Measurements from ENCODE around the gene CAPZB.

CAPZB gene

GRCh38 chr1:19528438-19528837 is 43.1 kb upstream of the CAPZB start:
- no peak for TF ChIP-seq FOXP2 (optimal IDR thresholded peaks at IDR 0.05; ENCODE audit: borderline replicate concordance, extremely low read depth, extremely low read length, insufficient read depth)
- no peak for TF ChIP-seq REST (IDR thresholded peaks at IDR 0.05; ENCODE audit: insufficient read depth in 1 of 2, low read depth in 2 of 2, low read length in 2 of 2)
- TF ChIP-seq SIN3A (IDR thresholded peaks at IDR 0.05; ENCODE audit: borderline replicate concordance, insufficient read depth, low read length), result no peak

GRCh38 chr1:19525607-19526545 is 40.5 kb upstream of the CAPZB start:
- TF ChIP-seq POLR2AphosphoS5 (IDR thresholded peaks at IDR 0.05; ENCODE audit: low read depth, low read length) (no peak), FOXP2 (optimal IDR thresholded peaks at IDR 0.05; ENCODE audit: borderline replicate concordance, extremely low read depth, extremely low read length, insufficient read depth) (no peak), TAF1 (IDR thresholded peaks at IDR 0.05; ENCODE audit: borderline replicate concordance, insufficient read depth, low read length) (no peak), SIN3A (IDR thresholded peaks at IDR 0.05; ENCODE audit: borderline replicate concordance, insufficient read depth, low read length) (no peak), REST (IDR thresholded peaks at IDR 0.05; ENCODE audit: insufficient read depth in 1 of 2, low read depth in 2 of 2, low read length in 2 of 2) (no peak)

GRCh38 chr1:19524791-19525190 is 39.5 kb upstream of the CAPZB start:
- no peak for TF ChIP-seq FOXP2 (optimal IDR thresholded peaks at IDR 0.05; ENCODE audit: borderline replicate concordance, extremely low read depth, extremely low read length, insufficient read depth)
- no peak for TF ChIP-seq SIN3A (IDR thresholded peaks at IDR 0.05; ENCODE audit: borderline replicate concordance, insufficient read depth, low read length)
- no peak for TF ChIP-seq TAF1 (IDR thresholded peaks at IDR 0.05; ENCODE audit: borderline replicate concordance, insufficient read depth, low read length)
- TF ChIP-seq REST (IDR thresholded peaks at IDR 0.05; ENCODE audit: insufficient read depth in 1 of 2, low read depth in 2 of 2, low read length in 2 of 2), result no peak
- no peak for TF ChIP-seq POLR2AphosphoS5 (IDR thresholded peaks at IDR 0.05; ENCODE audit: low read depth, low read length)

- TF ChIP-seq POLR2AphosphoS5 (IDR thresholded peaks at IDR 0.05; ENCODE audit: low read depth, low read length) (no peak), TAF1 (IDR thresholded peaks at IDR 0.05; ENCODE audit: borderline replicate concordance, insufficient read depth, low read length) (no peak), SIN3A (IDR thresholded peaks at IDR 0.05; ENCODE audit: borderline replicate concordance, insufficient read depth, low read length) (no peak), FOXP2 (optimal IDR thresholded peaks at IDR 0.05; ENCODE audit: borderline replicate concordance, extremely low read depth, extremely low read length, insufficient read depth) (no peak), REST (IDR thresholded peaks at IDR 0.05; ENCODE audit: insufficient read depth in 1 of 2, low read depth in 2 of 2, low read length in 2 of 2) (no peak)
Observed at GRCh38 chr1:19521411-19521810, 36.1 kb upstream of the CAPZB start.
